Posterior vena cava (tissue), 2 donors: ENCODE results near the gene CDH13. TPM values are rescaled to one million over a fixed set of nuclear protein-coding genes. Genes with fewer than 3 reads are reported as not detected.

Experiments
- DNase-seq: peaks from one replicate; pipeline ENCODE4 v3.0.0-alpha.2; 2020; ENCODE audit warnings: low spot score
- intact Hi-C, 2 donors: fragments of 100-400 bp; cut with DNase I; formaldehyde crosslinking; loops; one replicate each; pipeline versions ENCODE4 v1.14.1 to v1.14.2; 2022 to 2023
- total RNA-seq, 2 donors: library from RNA; stranded (reverse); fragmentation: NEBNext Ultra II Directional; extraction: Animal tissue kit (Norgen Biotek cat#: 25700); gene quantifications; one replicate each; pipeline ENCODE4 v1.2.1, GENCODE V29; 2021
- donor health status: DM: yes; HTN: yes; CAD: no.
- donor health status: DM: yes; HTN: yes; CAD: no.

The CDH13 gene
- total RNA-seq, 2 donors from 2014 or later, result 32.0 to 81.7 TPM

DNA sequence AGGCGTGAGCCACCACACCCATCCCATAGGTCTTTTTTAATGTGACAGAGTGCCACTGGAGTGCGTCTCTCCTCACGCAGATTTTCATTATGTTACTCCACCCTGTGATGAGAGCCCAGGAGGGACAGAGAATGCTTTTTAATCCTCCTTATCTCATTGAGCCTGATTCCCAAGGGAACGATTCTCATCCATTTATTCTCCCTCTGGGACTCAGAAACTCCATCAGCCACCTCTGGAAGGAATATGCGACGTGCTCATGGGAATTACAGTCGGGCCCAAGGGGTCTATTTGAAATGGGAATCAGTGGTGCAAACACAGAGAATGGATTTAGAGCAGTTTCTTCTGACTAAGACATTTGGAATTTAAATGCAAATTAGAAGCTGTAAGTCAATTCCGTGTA, 1025.1 kb downstream of the CDH13 start:
- intact Hi-C loops, result no loop called here
- DNase-seq, result no peak

DNA sequence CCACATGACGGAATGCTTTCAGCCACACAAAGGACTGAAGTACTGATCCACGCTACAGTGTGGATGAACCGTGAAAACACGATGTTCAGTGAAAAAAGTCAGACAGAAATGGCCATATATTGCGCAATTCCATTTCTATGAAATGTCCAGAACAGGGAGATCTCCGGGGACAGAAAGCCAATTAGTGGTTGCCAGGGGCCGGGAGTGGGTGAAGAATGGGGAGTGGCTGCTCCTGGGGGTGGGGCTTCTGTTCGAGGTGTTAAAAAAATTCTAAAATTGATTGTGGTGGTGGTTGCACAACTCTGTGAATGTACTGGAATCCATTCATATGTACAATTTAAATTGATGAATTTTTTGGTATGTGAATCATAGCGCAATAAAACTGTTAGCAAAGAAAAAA, 1026.2 kb downstream of the CDH13 start:
- DNase-seq, result no peak
- intact Hi-C loops, result no loop called here

DNA sequence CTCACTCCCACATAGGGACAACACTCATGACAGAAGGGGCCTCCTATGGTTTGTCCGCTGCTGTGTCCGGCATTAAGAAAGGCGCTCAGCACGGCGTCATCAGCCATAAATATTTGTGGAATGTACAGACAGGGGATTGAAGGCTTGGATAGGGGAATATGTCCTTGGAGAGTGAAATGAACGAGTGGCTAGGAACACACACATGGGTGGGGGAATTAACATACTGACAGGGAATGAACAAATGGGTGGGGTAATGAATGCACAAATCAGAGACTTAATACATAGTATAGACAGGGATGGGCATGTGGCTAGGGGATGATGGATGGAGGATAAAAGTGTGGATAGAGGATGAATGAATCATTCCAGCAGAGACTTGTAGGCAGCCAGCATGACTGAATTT, 1027.0 kb downstream of the CDH13 start:
- intact Hi-C loops, result no loop called here
- DNase-seq, result no peak

DNA sequence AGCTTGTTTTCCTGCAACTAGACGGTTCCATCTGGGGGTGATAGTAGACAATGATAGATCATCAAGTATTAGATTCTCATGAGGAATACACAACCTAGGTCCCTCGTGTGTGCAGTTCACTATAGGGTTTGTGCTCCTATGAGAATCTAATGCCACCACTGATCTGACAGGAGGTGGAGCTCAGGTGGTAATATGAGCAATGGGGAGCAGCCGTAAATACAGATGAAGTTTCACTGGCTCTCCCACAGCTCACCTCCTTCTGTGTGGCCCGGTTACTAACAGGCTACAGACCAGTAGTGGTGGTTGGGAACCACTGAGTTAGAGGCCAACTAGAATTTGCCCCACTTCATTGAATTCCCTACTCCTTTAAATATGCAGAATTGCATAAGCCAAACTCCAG, 1033.5 kb downstream of the CDH13 start:
- intact Hi-C loops, result no loop called here
- no peak for DNase-seq

DNA sequence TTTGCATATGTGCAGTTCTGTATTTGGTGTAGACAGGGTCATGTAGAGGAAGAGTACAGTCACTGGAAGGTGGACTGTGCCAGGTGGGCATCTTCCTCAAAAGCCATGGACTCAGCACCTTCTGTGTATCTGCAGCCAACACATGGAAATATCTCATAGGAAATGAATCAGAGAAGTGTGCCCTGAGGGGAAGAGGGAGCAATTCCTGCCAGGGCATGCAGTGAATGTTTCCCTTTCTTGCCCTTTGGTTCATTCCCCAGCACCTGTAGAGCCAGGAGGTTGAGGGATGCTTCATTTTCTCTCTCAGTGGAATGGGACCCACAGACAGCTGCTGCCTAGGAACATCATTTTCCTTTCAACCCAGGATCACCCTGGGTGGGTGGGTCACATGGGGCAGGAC, 1034.9 kb downstream of the CDH13 start:
- intact Hi-C loops, result no loop called here
- DNase-seq, result no peak

DNA sequence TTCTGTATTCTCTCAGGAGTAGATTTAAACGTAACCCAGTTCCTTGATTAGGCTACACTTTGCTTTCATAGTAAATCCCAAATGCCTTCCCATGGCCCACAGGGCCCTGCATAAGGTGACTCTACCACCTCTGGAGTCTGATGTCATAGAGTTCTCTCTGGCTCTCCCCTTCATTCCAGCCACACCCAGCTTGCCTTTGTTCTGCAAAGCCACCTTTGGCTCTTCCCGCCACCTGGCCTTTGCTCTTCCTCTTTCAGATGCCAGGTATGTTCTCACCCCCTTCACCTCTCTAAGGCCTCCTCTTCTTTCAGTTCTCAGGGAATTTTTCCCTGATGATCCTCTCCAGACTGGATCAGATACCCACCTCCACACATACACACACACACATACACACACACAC, 1039.7 kb downstream of the CDH13 start:
- intact Hi-C loops, result no loop called here

DNA sequence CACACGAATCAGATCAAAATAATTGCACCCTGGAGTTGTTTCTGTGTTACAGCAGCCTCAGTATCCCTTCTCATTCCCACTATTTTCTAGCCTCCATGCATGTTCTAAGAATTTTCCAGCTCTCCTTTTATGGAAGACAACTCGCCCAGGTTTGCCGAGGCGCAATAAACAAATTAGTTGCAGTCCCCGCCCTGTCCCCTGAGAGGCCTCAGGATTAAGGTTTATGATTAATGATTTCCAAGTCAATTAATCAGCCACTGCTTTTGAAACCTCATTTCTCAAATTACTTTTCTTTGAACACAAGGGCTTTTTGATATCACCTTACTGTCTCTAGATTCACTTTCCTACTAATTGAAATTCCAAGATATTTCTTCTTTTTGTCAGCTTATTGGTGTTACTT, 1042.7 kb downstream of the CDH13 start:
- no peak for DNase-seq
- intact Hi-C loops, result no loop called here

More for the DNA sequence above, 1039.7 kb downstream of the CDH13 start:
- DNase-seq, result no peak

DNA sequence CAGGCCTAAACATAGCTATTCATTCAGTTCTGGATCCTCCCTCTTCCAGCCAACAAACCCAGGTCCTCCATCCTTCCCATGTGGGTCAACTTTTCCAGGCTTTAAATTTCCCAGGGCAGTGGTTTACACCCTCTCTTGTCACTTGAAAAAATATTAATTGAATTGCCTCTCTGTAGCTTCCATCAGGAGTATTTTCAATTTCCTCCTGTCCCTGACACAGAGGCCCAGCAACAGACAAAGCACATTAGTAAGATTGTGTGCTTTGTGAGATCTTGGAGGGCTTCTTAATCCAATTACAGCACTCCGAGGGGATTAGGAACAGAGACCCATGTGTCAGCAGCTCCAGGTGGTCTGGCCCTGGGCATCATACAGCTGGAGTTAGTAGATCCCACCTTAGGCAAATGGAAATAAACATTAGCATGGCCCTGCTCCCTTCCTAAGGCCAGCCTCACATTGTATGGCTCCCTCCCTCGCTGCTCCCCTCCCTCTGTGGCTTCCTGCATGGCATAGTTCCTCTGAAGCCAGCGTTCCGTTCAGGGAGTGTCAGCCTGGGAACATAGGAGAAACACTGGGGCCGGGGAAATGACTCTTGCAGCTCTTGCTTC, 1048.3 kb downstream of the CDH13 start:
- intact Hi-C loops, result loop anchor here in 1 of 2 donors (5.0 kb wide), 1 partner anchor 1258 kb away; no protein-coding TSS in a partner anchor
- no peak for DNase-seq

DNA sequence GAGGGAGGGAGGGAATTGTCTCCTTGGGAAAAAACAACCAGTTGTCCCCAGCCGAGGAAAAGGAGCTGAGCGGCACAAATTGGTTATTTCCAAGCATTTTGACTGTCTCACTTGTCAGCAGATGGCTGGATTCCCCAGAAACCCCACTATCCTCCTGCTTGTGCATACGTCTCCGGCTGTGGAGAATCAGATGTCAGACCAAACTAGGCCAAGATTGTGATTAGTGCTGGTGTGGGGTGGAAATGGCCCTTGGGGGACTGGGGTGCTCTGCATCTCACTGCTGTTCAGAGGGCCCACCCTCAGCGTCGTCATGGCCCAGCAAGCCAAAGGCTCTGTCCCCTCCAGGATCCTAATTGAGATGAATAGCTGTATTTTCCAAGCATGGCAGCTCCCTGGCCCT, 1049.3 kb downstream of the CDH13 start:
- intact Hi-C loops, result loop anchor here in 1 of 2 donors (5.0 kb wide), 1 partner anchor 1259 kb away; no protein-coding TSS in a partner anchor
- DNase-seq, result no peak

DNA sequence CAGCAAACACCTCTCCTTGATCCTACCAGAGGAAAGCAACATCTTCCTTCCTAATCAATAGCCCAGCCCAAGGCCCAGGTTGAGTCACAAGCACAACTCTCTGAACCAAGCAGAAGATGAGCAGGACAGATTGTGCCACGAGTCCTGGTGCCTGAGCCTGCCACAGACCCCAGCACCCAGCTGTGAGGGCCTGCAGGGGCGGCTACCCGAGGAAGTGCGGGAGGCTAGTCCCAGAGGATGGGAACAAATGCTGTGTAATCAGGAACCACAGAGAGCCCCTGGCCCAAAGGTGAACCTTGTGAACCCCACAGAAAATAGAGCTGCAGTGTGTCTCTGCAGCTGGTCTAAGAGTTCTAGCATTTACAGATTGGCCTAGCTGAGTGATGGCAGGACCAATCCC, 1054.2 kb downstream of the CDH13 start:
- intact Hi-C loops, result no loop called here
- no peak for DNase-seq

DNA sequence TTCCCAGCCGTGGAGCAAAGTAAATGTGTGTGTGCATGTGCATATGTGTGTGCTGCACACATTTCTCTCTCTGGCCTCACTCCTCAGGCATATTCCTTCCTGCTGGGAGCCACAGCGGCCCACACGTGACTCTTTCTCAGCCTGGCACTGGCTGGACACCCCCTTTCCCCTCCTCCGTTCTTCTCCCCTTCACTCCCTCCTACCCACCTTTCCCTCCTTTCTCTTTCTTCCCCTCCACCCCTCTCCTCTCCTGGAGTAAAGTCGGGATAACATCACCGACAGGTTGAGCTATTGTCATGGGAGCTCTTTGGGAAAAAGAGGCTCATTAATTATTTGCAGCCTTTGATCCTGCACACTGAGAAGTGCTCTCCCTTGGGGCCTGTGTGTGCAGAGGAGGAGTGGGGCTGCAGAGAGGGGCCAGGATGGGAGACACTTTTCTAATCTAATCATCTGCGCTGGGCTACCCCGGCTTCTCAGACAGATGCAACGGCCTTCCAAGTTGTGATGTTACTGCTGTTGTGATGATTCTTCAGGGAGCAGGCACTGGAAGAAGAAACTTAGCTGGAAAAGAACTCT, 1054.7 kb downstream of the CDH13 start:
- intact Hi-C loops, result no loop called here
- DNase-seq, result no peak

DNA sequence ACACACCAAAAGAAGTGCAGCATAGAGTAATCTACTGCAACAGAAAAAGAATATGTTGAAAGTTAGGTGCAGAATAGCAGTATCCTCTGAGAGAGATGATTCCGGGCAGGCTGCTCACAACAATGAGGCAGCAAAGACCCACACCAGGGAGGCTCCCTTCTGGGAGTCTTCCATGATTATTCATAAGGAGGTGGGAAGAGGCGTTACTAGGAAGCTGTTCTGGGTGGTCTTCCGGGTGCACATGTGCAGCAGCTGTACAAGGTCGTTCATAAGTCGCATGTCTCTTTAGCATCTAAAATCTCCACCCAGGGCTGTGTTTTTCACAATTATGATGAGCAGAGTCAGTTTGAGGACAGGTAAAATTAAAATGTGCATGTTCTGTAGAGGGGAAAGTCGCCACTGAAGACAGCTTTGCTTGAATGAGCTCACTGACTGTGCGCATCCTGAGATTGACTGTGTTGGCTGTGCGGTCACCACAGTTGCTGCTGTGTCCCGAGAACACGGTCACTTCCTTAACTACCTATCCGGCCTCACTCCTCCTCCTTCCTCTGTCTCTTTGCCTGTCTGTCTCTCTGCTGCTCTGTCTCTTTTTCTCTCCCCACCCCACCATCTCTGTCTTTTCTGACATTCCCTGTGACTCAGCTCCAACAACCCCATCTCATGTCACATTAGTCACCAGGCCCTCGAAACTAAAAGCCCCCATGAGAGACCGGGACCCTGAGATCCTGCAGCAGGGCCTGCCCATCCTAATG, 1055.5 kb downstream of the CDH13 start:
- intact Hi-C loops, result no loop called here
- no peak for DNase-seq

DNA sequence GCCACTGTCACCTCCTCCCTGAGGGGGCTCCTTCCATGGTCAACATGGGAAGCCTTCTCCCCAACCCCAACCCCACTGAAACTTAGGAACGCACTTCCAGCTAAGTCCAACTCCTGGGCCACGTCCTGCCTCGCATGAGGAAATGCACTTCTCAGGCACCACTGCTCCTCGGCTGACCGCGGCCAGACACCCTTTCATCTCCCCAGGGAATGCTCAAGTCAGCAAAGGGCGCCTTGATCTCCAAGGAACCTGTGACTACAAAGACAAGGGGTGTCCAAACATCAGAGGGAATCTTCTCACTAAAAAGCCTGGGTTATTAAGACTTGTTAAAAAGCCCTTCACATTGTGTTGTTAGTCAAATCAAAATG, 1056.1 kb downstream of the CDH13 start:
- no peak for DNase-seq
- intact Hi-C loops, result no loop called here

DNA sequence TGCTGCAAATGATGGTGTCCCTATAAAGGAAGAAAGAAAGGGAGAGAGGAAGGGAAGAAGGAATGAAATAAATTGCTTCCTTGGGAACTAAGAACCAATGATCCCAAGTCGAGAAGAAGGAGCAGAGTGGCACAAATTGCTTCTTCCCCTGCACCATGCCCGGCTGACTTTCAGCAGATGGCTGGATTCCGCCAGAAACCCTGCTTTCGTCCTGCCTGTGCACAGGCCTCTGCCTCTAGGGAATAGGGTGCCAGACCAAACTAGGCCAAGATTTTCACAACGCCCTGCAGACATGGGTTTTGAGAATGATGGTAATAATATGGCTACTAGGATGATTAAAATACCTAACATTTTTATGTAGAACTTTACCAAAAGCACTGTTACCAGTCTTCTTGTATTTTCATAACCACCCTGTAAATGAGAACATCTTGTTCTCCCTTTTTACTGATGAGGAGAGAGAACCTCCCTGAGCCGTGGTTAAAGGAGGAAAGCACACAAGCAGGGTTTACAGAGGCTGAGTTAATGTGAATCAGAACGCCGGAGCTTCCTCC, 1058.9 kb downstream of the CDH13 start:
- intact Hi-C loops, result no loop called here
- no peak for DNase-seq

DNA sequence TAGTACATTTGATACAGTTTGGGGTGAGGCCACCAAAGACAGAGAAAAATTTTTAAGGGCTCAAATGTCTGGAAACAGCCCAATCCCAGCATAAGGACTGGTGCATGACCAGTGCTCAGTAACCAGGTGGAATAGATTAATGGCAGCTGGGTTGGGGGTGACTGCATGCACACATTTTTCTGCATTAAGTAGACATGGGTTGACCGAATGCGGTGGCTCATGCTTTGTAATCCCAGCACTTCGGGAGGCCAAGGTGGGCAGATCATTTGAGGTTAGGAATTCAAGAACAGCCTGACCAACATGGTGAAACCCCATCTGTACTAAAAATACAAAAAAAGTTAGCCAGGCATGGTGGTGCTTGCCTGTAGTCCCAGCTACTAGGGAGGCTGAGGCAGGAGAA, 1060.0 kb downstream of the CDH13 start:
- intact Hi-C loops, result no loop called here
- DNase-seq, result no peak

DNA sequence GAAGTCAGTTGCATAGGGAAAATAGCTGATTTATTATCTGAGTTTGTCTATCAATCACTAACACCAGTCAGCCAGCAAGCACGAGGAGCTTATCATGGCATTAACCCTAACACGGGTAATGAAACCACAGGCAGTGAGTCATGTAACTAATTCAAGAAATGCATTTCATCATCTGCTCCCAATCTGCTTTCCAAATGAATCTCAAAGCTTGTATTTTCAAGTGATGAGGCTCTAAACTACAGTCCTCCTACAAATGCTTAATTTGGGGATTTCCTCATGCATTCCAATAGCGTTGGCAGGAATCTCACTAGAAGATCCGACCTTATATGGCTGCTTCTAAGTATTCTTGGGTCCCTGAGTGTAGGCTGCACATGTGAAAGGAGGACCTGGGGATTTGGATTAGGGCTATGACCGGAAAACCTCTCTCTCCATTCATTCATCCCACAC, 1062.6 kb downstream of the CDH13 start:
- intact Hi-C loops, result no loop called here

DNA sequence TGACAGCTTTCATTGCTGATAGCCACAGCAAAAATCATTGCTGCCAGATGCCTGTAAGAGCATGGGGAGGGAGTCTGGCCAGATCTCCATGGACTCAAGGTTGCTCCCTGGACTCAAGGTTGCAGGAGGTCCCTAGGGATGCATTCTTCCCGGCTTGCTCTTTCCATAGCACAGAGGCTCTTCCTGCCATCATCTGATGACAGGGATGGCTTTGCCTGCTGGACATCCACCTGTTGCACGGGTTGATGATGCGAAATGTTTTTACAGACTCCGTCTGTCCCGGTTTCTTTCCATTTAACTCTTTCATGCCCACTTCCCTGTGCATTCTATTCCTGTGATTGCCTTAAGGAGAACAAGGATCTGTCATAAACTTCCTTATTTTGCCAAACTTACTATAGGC, 1065.5 kb downstream of the CDH13 start:
- DNase-seq, result no peak
- intact Hi-C loops, result no loop called here

More for the DNA sequence above, 1062.6 kb downstream of the CDH13 start:
- DNase-seq, result no peak

DNA sequence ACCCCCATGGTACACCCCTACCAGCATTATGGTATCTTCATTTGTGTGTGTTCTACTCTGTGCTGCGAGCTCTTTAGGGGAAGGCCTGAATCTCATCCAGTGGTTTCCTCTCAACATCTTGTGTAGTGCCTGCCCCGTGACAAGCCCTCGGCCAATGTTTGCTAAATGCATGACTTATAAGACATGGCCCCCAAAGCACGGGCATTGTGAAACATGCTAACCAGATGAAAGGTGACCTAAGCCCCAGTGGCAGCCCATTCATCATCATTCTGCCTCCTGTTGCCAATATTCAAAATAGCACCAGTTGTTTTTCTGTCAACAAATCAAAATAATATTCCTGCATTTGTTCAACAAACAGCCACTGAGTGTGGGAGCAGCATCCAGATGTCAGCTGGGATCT, 1072.2 kb downstream of the CDH13 start:
- intact Hi-C loops, result no loop called here
- DNase-seq, result no peak

DNA sequence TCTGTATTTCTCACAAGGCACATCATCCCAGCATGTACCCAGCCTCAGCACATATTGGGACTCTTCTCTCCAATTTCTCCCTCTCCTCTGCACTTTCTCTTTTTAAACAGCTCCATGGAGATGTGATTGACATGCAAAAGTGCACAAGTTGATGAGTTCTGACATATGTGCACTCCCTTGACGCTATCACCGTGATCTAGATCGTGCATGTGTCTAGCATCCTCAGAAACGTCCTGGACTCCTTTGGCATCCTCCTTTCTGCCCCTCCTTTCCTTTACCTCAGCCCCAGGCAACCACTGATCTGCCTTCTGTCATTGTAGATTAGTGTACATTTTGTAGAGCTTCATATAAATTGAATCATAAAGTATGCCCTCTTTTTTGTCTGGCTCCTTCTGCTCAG, 1073.0 kb downstream of the CDH13 start:
- intact Hi-C loops, result no loop called here
- no peak for DNase-seq

DNA sequence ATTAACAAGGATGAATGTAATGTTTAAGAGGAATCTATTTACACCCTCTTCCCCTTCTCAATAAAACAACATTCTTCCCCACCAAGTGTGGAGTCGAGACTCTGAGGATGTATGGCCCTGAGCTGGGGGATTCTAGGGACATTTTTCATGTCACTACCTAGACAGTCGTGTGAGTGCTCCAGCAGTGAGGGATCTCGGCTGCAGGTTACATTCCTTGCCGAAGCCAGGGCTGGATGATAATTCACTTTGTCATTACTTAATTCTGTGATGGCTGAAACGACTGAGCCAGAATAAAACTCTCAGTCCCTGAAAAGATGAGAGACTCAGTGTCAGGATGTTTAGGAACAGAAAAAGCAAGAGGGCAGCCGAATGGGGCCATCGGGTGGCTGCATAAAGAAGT, 1074.1 kb downstream of the CDH13 start:
- intact Hi-C loops, result no loop called here
- DNase-seq, result no peak

DNA sequence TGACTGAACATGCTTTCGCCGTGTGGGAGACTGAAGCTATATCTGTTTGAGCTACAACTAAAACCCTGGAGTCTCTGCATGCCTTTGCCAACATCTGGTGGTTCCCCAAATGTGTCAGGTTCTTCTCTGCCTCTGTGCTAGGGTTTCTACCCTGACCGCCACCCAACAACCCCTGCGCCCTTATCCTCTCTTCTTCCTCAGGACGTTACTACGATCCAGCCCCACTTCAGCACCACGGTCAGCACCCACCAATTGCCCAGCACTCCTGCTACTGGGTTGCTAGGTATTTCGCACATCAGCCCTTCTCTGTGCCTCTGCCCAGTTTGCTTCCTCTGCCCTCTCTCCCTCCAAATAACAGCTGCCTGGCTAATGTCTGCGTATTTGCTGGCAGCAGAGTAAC, 1074.7 kb downstream of the CDH13 start:
- DNase-seq, result no peak
- intact Hi-C loops, result no loop called here
